ENCODE results near the gene DOLPP1. TPM values are rescaled to one million over a fixed set of nuclear protein-coding genes. Genes with fewer than 3 reads are reported as not detected.

Gene DOLPP1
- total RNA-seq, 1 donor from 2014 or later = 21.7 TPM

- DNase-seq (ENCODE audit: low spot score) (no peak), ATAC-seq (no peak)
Measured at GRCh38 chr9:129063061-129063460, 17.9 kb upstream of the DOLPP1 start.

- DNase-seq (ENCODE audit: low spot score) (peak; percentile 94), ATAC-seq (peak; percentile 78)
Measured at GRCh38 chr9:129064499-129064908, 16.4 kb upstream of the DOLPP1 start.

DNA sequence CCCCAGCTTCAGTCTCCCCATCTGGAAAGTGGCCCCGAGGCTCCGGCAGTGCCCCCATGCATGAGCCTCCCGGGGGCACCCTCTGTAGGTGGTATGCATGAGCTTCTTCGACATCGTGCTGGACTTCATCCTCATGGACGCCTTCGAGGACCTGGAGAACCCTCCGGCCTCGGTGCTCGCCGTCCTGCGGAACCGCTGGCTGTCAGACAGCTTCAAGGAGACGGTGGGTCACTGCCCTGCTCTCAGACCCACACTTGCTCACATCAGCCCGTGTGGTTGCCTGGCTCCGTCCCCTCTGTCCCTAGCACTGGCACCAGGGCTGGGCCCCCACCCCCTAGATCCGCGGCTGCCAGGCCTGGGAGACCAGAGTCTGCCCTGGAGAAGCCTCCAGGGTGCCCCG is 12.8 kb upstream of the DOLPP1 start:
- no peak for DNase-seq (ENCODE audit: low spot score)
- no peak for ATAC-seq

GRCh38 chr9:129068990-129069861 is 11.7 kb upstream of the DOLPP1 start:
- ATAC-seq (peak; percentile 79), DNase-seq (ENCODE audit: low spot score) (peak; percentile 90)

- ATAC-seq (peak; percentile 86), DNase-seq (ENCODE audit: low spot score) (peak; percentile 95)
Measured at GRCh38 chr9:129069862-129070641, 10.9 kb upstream of the DOLPP1 start.

DNA sequence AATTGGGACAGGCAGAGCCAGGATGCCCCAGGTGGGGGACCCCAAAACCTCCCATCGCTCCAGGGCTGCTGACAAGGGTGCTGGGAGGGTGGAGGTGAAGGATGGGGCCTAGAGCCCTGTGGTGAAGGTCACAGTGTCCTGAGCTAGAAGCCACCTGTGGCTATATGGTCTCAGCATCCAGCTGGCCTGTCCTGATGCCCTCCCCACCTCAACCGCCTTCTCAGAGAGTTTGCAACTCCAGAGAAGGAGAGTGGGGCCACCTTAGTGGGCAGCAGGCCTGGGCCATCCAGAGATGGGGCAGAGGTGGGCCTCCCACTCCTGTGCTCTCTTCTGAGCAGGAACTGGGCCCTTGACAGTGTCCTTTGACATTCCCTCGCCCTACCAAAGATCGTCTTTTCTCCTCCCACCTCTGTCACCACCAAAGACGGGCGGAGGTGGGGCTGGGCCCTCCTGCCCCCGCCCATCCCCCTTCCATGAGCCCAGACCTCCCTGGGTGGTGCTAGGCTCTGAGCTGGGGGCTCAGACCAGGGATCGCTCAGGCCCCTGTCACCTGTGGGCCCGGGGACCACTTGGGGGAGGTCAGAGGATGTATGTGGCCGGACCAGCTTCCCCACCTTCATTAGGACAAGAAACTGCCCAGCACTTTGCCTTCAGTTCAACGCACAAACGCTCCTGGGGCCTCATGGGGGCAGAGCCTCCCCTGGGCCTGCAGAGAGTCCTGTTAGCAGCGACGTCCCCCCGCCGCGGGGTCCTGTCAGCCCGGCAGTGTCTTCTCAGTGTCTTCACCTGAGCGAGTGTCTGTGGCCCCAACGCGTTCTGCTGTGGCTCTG is 10.0 kb upstream of the DOLPP1 start:
- ATAC-seq (no peak), DNase-seq (ENCODE audit: low spot score) (no peak)

- no peak for ATAC-seq
- no peak for DNase-seq (ENCODE audit: low spot score)
Measured at GRCh38 chr9:129071526-129072126, 9.3 kb upstream of the DOLPP1 start.

DNA sequence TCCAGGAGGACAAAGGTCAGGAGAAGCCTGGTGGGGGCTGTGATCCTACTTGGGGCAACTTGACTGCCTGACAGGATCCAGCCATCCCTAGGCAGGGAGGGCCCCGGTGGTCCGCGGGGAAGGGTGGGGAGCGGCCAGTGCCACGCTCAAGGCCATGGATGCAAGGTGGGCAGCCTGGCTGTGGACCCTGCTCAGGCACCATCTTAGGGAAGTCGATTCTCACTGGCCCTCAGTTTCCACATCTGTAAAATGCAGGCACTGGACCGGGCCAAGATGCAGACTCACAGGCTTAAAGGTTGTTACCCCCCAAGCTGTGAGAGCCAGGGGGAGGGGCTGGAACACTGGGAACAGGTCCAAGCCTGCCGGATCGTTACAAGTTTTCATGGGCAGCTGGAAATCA is 8.7 kb upstream of the DOLPP1 start:
- no peak for ATAC-seq

DNA sequence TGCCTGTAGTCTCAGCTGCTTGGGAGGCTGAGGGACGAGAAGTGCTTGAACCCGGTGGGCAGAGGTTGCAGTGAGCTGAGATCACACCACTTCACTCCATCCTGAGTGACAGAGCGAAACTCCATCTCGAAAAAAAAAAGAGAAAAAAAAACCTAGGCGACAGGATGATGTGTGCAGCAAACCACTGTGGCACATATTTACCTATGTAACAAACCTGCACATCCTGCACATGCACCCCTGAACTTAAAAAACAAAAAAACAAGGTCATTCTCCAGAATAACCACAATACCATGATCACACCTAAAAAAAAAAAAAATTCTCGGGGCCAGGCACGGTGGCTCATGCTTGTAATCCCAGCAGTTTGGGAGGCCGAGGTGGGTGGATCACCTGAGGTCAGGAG is 7.5 kb upstream of the DOLPP1 start:
- ATAC-seq = no peak

More for the DNA sequence above, 8.7 kb upstream of the DOLPP1 start:
- DNase-seq (ENCODE audit: low spot score) = no peak

DNA sequence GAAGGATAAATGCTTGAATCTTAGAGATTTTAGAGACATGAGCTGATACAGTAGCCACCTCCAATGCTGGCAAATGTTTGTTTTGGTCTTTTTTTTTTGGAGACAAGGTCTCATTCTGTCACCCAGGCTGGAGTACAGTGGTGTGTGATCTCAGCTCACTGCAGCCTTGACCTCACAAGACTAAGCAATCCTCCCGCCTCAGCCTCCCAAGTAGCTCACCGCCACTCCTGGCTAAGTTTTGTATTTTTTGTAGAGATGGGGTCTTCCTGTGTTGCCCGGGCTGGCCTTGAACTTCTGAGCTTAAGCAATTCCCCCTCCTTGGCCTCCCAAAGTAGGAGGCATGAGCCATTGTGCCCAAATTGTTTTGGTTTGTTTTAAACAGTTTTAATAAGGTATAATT is 6.8 kb upstream of the DOLPP1 start:
- no peak for ATAC-seq
- no peak for DNase-seq (ENCODE audit: low spot score)

More for the DNA sequence above, 7.5 kb upstream of the DOLPP1 start:
- DNase-seq (ENCODE audit: low spot score) = no peak

DNA sequence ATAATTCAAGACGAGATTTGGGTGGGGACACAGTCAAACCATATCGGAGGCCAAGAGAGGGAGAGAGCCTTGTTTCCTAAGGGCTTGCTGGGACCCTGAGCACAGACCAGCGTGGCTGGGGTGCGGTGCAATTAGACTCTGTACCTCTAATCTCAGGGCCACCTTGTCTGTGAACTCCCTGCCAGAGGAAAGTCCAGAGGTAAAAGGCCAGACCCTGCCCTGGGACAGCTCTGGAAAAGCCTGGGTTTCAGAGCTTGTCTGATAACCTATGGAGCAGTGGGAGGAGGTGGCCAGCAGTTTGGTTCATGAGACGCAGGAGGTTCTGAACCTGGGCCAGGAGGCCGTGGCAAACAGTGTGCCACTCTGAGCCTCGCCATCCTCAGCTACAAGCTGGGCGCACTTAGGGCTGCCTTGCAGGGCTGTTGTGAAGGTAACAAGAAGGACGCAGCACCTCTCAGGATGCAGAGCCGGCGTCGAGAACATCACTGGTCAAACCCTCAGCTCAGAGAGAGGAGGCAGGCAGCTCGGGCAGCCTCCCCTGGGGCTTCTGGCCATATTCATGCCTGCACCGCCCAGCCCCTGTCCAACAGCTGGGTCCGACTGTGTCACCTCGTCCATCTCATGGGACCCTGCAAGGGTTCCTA is 4.8 kb upstream of the DOLPP1 start:
- peak; percentile 60 for ATAC-seq
- DNase-seq (ENCODE audit: low spot score) = peak; percentile 87

GRCh38 chr9:129076640-129077037 is 4.3 kb upstream of the DOLPP1 start:
- no peak for DNase-seq (ENCODE audit: low spot score)
- no peak for ATAC-seq

GRCh38 chr9:129077236-129077635 is 3.7 kb upstream of the DOLPP1 start:
- no peak for ATAC-seq
- DNase-seq (ENCODE audit: low spot score) = peak; percentile 72

- DNase-seq (ENCODE audit: low spot score) (no peak), ATAC-seq (peak; percentile 6)
Measured at GRCh38 chr9:129078691-129079503, 2.0 kb upstream of the DOLPP1 start.

GRCh38 chr9:129079829-129080228 is 1.1 kb upstream of the DOLPP1 start:
- DNase-seq (ENCODE audit: low spot score) (no peak), ATAC-seq (no peak)

DNA sequence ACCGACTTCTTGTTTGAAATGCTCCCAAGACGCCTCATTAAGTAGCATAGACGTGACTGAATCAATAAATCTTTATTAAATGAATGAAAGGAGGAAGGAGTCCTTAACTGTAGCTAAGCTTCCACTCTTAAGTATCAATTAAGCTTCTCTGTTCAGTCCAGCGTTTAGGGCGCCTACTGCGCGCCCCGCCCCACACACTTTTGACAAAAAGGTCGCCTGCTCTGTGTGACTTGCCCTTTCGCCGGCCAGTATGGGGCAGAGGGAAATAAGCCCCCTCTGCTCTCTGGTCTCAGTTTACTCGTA is 662 bp upstream of the DOLPP1 start:
- ATAC-seq (no peak), DNase-seq (ENCODE audit: low spot score) (no peak)

- DNase-seq (ENCODE audit: low spot score) (no peak), ATAC-seq (no peak)
Measured at GRCh38 chr9:129081388-129081904, 535 bp downstream of the DOLPP1 start.

- DNase-seq (ENCODE audit: low spot score) (peak; percentile 87), ATAC-seq (peak; percentile 56)
Measured at GRCh38 chr9:129084087-129084486, 3.2 kb downstream of the DOLPP1 start.

GRCh38 chr9:129089246-129089645 is 8.3 kb downstream of the DOLPP1 start:
- peak; percentile 96 for DNase-seq (ENCODE audit: low spot score)
- peak; percentile 91 for ATAC-seq

Data from left lobe of liver (tissue), 2 donors.